ENCODE results near the gene TAC3. TPM values are rescaled to one million over a fixed set of nuclear protein-coding genes. Genes with fewer than 3 reads are reported as not detected.

Gene TAC3
- not detected in 2 replicates for total RNA-seq

DNA sequence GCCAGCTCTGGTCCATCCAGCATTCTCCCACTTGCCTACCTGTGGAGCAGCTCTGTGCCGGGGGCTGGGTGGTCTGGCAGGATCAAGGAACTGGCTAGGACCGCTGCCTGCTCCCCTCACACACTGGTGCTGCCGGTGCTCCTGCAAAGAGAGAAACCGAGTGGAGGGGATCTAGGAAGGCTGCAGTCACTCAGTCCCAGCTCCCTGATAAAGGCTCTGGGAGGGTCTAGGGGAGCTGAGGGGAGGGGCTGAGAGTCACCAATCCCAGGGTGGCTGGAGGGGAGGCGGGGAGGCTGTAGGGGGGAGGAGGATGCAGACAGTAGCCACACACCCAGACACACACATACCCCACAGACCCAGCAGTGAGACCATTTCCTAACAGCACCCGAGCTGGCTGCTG lies at the start of gene TAC3:
TAC3 (minus strand) TSS at position 182 of the 400 bp plus-strand sequence. CDS start 732 bp downstream, outside the sequence.

DNA sequence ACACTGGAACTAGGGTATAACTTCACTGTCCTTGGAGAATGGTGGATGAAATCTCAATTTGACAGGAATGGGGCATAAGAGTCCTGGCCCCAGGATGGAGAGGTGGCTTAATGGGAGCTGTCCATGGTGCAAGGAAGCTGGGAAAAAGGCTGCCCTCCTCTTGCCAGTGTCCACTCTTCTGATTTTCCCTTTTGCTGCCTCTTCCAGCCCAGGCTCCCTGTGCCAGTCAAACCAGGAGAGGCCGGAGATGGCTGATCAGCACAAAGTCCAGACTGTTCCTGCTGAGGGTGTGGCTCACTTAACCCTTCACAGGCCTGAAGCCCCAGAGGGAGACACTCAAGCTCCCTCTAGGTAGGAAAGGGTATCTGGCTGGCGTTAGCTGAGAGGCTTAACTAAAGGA lies 33.6 kb upstream of the TAC3 start, which contains the start of gene MYO1A:
MYO1A (minus strand) TSS at position 240 of the 400 bp plus-strand sequence. CDS start 1,806 bp downstream, outside the sequence.

DNA sequence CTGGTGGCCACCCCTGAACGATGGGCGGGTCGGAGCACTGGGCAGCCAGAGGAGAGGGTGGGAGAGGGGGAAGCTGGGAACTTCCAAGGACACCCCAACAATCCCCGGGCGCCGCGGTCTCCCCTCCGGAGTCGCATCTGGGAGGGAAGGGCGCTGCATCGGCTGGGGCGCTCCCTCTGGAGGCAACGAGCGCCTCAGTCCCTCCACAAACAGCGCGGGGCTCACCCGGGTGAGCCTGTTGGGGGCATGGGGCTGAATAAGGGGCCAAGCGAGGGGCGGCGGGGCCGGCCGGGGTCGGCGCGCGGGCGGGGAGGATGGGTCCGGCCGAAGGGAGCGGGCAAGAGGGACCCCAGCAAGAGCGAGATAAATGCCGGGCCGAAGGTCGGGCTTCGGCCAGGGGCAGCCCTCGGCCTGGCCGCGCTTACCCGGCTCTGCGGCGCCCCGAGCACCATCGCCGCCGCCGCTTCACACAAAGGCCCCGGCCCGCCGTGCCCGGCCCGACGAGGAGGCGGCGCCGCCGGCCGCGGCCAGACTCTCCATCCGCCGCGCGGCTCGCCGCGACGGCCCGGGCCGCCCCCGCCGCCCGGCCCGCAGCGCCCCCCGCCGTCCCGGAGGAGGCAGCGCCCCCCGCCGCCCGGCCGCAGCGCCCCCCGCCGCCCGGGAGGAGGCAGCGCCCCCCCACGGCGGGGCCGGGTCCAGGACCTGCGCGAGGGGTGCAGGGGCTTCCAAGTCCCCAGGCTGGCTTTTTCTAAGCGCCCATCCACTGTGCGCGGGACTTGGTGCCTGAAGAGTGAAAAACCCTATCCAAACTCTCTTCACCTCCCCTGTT lies 10.1 kb downstream of the TAC3 start, which contains the start of gene ZBTB39:
ZBTB39 (minus strand) TSS at position 567 of the 829 bp plus-strand sequence. CDS start 1,629 bp downstream, outside the sequence.

Other genes starting within 250 kb of the TAC3 start
- gene SDR9C7, start 82.1 kb downstream of the TAC3 start, total RNA-seq = not detected in 2 replicates
- gene RDH16, start 58.9 kb downstream of the TAC3 start, total RNA-seq = 0.18 TPM in 1 of 2 replicates, not detected in the other
- 2.3 and 2.7 TPM in 2 replicates for gene ZBTB39, start 10.0 kb downstream of the TAC3 start, total RNA-seq
- not detected in 2 replicates for gene MYO1A, start 33.6 kb upstream of the TAC3 start, total RNA-seq
- 8.9 and 9.0 TPM in 2 replicates for gene NEMP1, start 62.3 kb upstream of the TAC3 start, total RNA-seq
- gene NAB2, start 72.6 kb upstream of the TAC3 start, total RNA-seq = 62.0 and 84.5 TPM in 2 replicates
- gene STAT6, start 94.8 kb upstream of the TAC3 start, total RNA-seq = 88.5 and 91.3 TPM in 2 replicates
- gene LRP1, start 112.0 kb upstream of the TAC3 start, total RNA-seq = 46.1 and 51.4 TPM in 2 replicates
- gene LRP1-AS, start 131.1 kb upstream of the TAC3 start, total RNA-seq = not detected in 2 replicates
- 0.71 and 1.2 TPM in 2 replicates for gene NXPH4, start 200.3 kb upstream of the TAC3 start, total RNA-seq
- gene SHMT2, start 213.2 kb upstream of the TAC3 start, total RNA-seq = 297 and 311 TPM in 2 replicates
- gene STAC3, start 234.7 kb upstream of the TAC3 start, total RNA-seq = 0.18 TPM in 1 of 2 replicates, not detected in the other

Data from myometrial cell (primary cell).